Measurements from ENCODE around the gene GPR61. TPM values are rescaled to one million over a fixed set of nuclear protein-coding genes. Genes with fewer than 3 reads are reported as not detected.
A peak's percentile ranks its signal among the peaks of the same experiment; 100 is the strongest.

The GPR61 gene
- polyA plus RNA-seq, 12 donors, result 1.6 to 3.6 (median 2.2) TPM; not detected in 2

DNA sequence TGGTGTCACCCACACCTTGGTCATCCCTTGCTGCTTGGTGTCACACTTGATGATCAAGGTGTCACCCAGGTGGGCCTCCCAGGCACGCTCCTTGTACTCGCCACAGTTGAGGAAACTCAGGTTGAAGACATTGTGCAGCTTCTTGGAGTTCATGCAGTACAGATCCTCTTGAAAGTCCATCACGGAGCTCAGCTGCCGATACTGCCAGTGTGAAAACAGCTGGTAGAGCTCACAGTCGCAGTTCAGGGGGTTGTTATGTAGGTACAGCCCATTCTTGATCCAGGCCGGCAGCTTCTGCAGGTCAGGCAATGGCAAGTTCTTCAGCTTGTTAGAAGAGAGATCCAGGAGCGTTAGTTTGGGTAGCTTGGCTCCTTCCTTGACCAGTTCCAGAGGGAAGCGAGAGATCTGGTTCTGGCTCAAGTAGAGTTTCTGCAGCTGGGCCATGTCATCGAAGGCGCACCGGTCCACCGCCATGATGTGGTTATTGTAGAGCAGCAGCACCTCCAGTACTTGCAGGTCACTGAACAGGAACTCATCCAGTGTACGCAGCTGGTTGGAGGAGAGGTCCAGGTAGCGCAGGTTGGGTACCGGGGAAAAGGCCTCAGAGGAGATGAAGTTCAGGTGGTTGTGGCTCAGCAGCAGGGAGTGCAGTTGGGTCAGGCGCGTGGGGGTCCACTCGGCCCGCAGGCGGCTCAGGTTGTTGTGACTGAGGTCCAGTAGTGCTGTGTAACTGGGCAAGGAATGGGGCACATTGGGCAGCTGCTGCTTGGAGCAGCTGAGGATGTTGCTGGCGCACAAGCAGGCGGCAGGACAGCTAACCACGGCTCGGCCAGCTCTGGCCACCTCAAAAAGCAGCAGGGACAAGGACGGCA is 31.4 kb upstream of the GPR61 start:
- DNase-seq, result no peak

DNA sequence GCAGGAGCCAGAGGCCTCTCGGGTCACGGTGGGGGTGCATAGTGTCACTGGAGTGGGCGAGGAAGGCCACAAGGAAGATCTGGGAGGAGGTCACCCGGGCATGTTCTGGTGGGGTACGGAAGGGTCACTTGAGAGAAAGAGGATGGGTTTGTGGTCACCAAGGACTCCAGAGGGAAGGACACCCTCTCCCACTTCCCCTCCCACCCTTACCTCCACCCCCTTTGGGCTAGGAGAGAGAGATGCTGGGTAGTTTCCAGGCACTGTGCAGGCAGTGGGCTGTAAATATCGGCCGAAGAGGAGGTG is 30.8 kb upstream of the GPR61 start:
- DNase-seq, result no peak

DNA sequence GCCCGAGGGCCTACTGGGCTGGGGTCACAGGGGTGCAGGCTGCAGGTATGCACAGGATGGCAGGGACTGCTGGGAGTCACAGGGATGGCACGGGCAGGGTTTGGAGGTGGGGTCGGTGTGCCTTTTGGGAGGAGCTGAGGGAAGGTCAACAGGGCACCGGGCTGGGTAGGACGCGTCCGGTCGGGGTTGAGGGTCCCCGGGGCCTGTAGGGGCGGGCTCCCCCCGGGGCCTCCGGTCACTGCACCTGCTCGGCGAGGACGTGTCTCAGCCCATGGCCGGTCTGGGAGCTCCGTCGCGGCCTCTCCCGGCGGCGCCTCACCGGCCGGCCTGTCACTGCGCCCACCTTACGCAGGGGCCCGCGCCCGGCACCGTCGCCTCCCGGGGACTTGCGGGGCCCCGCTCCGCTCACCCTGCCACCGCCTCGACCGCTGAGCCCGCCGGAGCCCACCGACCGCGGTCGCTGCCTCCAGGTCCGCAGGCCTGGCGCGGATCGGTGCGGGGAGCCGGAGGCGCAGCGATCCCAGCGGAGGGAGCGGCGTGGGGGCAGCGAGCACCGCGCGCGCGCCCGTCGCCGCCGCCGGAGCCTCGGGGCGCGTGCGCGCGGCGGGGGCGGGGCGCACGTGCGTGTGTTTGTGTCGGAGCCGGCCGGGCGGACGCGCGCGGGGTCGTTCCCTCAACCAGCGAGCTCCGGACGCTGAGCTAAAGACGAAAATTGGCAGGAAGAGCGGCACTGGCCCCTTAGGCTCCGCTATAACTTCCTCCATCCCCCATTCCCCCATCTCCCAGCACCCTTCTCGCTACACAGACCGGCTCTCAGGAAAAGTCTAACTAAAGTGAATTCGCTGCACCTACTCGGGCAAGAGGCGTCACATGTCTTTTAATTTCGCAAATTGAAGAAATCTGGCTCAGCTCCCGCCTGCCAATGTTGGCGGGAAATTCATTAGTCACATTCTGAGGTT is 30.2 kb upstream of the GPR61 start, which contains the start of gene AMIGO1:
Gene AMIGO1 (minus strand): TSS at position 552 of the 959 bp plus-strand sequence. CDS start 815 bp downstream, outside the sequence.
- peak; percentile 73 for DNase-seq

DNA sequence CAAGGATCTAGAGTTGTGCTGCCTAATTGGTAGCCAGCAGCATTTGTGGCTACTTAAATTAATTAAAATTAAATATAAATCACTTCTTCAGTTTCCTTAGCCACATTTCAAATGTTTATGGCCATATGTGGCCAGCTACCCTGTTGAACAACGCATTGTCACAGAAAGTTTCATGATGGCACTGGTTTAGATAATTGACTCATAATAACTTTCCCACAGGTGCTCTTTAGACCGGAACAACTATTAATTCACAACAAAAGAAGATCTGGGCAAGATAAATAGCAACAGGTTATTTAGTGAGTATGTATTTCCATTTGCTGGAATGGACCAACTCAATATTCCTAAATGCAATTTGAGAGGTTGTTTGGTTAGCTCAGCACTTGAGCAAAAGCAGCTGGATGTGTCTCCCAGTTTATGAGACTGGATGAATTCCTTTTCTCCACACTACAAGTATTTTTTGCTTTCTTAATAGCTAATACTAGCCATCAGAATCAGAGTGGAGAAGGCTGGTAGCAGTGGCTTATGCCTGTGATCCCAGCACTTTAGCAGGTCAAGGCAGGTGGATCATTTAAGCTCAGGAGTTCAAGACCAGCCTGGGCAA is 26.5 kb upstream of the GPR61 start:
- no peak for DNase-seq

DNA sequence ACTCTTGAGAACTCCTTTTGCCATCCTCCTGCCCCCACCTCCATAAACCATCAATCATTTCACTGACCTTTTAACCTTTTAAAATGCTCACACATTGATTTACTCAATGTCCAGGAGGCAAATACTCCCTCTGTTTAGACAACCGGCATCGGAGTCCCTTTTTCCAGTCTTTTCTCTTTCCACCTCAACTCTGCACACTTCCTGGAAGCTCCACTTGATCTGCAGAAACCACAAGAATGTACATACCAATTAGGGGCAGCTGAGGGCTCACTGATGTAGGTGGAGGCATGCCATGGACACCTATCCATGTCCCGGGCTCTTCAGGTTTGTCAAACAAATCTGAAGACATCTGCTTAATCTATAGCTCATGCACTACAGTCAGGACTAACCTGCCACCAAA is 24.8 kb upstream of the GPR61 start:
- DNase-seq, result no peak

DNA sequence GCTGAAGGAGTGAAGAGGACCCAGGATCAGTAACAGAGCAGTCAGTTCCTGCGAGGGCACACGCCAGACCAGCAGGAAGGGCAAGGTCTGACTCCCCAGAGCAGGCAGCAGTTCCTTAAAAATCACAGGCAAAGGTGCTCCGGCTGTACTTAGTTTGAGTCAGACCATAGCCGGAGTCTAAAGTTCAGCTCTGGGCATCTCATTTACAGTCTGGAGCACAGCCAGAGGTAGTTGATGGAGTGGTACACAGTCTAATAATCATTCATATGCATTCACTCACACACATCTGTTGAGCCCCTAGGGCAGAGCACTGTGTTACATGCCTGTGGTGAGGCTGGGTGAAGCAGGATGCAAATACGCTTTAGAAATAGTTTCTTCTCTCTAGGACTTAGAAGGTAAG is 22.8 kb upstream of the GPR61 start:
- DNase-seq, result no peak

DNA sequence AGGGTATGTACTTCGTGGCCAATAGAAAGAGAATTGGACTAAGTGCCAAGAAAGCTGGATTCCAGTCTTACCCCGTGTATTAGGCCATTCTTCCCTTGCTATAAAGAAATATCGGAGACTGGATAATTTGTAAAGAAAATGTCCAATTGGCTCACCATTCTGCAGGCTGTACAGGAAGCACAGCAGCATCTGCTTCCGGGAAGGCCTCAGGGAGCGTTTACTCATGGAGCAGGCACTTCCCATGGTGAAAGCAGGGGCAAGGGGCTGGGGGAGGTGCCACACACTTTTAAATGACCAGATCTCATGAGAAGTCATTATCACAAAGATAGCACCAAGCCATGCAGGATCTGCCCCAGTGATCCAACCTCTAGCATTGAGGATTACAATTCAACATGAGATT is 22.3 kb upstream of the GPR61 start:
- DNase-seq, result no peak

DNA sequence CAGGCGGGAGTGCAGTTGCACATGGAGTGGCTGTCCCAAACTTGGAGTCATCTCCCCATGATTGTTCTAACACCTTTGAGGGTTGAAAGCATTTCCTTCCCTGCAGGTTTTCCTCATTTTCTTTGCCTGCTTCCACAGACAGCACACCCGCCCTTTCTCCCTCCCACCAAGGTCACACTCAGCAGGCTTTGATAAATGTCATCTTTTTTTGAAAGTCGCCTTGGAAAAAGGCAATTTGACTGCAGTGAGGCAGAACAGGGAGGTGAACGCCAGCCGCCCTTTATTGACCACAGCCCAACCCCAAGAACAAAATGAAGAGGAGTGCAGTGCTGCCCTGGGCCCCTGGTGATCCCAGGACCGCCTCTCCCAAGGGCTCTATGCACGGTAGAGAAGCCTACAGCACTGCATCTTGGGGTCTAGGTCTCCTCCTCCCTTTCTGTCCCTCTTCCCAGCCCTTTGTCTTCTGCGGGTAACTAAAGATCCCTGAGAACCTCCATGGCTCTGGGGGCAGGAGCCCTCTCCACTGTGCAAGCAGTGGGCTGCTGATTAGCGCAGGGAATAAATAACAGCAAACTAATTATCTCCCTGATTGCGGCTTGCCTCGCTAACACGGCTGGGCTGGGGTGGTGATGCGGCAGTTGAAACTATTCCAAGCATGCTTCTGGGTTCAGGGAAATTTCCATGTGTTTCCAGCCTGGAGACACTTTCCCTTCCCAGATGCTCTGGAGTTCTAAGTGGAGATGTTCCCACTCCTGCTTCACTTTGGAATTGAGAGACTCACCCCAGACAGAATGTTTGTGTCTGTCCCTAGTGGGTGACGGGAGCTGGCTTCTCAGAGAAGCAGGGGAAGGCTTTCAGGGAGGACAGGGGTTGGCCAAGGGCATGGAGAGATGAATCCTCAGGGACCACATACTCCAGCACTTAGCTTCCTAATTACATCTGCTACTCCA is 18.4 kb upstream of the GPR61 start:
- no peak for DNase-seq

DNA sequence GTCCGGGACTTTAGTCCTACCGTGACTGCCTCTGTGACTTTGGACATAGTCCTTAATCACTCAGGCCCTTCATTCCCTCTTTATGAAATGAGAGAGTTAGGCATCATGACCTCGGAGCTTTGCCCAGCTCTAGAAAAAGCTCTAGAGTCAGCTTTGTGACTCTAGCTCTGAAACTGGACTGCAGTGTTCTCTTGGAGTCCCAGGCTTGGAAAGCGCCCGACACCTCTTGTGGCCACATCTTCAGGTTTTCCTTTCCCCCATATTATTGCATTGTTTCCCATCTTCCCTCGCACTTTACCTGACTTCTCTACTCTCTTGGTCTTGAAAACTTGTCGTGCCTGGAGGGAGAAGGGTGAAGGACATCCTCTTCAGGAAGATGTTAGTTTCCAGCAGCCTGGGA is 17.6 kb upstream of the GPR61 start:
- DNase-seq, result no peak

DNA sequence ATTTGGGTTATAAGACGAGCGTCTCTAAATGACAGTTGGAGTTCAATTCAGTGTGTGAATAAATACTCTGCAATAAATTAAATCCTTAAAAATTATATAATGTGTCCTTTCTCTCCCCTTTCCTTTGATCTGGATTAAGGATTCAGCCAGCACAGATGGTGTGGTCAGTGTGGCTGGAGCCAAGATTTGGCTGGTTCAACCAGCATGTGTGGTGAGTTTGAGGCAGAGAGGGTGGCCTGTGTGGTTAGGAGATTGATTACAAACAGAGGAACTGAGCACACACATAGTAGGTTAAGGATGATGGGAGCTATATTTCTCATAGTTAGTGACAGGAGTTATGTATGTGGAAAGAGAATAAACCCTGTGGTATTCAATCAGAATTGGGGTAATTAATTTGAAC is 16.0 kb upstream of the GPR61 start:
- DNase-seq, result no peak

DNA sequence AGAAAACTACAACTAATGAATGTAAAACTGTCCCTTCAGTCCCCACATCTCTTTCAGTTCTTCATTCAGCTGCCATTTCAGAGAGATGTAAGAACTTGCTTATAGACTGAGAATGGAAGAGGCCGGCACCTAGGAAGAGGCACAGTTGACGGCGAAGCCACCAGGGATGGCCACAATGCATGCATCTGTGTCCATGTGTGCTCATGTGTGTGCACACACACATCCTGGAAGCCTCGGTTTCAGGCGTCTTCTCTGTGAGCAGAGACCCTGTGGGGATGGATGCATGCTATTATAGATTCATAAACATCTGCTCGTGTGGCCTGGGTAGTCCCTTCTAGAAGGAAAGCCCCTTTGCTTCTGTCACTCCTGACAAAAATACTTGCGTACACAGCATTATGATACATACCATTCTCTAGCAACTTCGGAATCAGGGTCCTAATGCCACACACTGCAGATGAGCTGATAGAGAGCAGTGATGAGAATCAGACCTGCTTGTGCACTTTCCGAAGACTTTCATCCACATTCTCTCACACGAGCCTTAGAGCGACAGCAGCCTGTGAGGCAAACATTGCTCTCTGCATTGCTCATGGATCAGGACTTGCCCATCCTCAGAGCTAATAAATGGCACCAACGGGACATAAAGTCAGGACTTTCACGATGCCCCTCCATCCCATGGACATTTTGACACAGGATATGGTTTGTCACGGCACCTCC is 12.4 kb upstream of the GPR61 start:
- no peak for DNase-seq

DNA sequence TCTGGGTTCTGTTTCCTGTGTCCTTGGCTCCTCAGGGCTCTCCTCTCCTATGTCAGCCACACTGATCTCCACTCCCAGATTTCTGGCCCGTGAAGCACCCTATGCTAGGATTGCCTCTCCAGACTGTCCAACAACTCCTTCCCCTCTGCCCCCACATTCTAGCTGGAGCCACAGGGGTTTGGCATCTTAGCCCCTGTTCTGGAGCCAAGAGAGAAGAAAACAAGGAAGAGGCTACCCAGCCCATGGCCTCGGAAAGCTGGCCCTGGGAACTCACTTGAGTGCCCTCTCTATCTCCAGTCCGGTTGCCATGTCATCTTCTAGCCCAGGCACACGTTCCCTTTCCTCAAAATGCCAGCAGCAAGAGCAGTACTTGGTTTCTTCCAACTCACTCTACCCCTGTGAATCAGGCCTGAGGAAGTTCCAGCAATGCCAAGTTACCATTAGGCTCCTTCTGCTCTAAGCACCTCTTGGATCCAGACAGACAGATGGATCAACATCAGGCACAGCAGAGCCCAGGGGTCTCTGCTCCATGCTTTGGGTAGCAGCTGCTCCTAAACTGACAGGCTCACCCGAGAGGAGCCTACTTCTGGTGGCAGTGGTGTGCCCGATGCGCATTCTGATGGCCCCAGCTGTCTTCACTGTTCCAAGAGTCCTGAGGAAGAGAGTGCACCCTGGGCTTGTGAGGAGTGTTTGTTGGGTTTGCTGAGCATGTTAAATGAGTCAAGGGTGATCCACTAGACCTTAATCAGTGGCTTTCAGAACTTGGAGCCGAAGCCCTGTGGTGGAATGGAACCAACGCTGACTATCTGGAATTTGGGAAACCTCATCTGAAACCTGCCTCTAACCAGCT is 11.6 kb upstream of the GPR61 start:
- no peak for DNase-seq

DNA sequence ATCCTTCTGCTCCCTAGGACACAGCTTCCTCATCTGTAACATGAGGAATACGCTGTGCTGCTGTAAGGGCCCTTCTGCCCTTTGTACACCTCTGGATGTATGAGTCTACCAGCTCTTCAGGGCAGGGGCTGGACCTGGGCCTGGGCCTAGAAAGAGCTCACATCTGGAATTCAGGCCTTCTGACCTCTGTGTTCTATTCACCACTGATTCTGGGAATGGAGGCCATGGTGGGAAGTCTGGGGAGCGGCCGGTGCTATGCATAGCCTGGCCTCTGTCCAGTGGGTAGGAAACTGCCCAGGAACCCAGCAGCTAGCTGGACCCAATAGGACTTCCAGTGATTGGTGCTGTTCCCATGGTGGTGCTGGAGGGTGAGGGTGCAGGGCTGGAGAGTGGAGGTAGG is 11.0 kb upstream of the GPR61 start:
- DNase-seq, result no peak

DNA sequence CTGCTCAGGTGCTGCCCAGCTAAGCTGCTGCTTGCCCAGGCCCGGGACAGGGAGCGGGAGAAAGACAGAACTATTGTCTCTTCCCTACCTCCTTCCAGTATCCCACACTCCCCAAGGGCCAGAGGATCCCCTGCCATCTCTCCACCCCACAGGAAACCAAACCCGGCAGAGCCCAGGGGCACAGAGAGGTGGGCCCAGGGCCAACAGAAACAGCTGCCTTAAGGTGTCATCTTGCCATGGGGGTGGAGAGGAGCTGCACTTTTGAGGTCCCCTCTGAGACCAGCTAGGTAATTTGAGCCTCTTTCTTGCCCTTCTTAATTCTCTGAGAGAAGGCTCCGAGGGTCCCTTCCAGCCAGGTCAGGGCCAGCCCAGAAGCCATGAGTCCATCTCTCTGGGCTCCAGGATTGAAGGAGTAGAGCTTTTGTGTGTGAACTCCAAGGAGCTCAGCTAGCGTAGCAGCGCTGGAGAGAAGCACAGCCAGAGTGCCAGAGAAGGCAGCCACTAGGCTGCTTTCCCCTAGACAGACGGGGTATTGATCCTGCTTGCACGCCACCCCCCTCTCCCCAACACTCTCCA is 9.7 kb upstream of the GPR61 start:
- DNase-seq, result no peak

DNA sequence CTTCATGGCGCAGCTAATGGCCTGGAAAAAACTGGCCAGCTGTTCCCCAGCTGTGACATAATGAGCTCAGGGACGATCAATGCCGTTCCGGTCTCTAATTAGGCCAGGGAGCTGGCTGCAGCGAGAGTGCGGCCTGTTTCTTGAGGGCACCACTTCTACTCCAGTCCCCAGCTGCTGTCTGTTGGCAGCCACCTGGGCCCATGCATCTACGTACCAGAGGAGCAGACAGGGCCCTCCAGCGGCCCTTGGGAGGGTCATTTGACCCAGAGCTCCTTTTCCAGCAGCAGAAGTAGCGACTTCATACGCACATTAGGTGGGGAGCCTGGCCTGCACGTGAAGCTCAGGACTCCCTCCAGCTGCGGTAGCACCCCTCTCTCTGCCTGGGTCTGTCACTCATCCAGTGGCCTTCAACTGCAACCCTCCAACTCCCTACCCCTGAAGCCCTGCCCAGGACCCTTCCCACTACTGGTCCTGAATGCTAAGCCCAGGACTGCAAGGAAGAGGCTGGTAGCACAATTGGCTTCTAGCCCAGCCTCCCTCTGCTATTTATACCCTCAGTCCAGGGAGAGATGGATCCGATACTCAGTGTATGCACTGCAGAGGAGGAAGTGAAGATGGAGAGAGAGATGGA is 9.1 kb upstream of the GPR61 start:
- no peak for DNase-seq

DNA sequence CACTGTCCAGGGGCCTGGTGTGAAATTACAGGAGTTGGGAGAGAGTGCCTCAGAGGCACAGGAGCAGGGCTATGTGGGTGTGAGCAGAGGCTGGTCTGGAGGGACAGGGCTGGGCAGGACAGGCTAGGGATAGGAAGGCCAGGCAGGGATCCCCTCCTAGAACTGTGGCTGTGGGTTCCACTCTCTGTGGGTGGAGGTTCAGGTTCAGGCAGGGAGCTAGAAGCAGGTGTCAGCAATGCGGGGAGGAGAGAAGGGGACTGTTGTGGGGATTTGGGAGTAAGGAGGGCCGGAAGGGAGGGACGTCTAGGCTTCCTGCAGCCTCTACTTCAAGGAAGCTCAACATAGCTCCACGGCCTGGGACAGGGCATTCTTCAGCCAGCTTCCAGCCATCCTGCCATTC is 8.3 kb upstream of the GPR61 start:
- no peak for DNase-seq

DNA sequence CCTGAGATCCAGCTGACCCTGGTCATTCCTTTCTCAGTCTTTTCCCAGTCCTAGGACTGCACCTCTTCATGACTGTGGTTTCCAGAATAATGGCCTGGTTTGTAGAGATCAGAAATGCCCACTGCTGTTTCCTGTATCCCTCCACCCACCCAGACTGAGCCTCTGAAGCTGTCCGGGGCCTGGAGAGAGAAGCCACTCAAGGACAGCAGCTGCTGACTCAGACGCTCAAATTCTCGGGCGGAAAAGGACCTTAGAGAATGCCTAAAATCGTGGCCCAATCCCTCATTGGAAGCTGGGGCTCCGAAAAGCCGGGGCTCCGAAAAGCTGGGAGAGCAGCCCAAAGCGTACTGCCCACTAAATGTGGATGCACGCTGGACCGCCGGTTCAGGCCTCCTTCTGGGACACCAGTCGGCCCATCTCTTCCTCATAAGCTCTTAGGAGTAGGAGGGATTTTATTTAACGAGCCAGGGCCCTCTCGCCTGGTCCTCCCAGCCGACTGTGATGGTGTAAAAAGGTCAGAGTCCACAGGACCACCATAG is 7.8 kb upstream of the GPR61 start:
- DNase-seq, result no peak

DNA sequence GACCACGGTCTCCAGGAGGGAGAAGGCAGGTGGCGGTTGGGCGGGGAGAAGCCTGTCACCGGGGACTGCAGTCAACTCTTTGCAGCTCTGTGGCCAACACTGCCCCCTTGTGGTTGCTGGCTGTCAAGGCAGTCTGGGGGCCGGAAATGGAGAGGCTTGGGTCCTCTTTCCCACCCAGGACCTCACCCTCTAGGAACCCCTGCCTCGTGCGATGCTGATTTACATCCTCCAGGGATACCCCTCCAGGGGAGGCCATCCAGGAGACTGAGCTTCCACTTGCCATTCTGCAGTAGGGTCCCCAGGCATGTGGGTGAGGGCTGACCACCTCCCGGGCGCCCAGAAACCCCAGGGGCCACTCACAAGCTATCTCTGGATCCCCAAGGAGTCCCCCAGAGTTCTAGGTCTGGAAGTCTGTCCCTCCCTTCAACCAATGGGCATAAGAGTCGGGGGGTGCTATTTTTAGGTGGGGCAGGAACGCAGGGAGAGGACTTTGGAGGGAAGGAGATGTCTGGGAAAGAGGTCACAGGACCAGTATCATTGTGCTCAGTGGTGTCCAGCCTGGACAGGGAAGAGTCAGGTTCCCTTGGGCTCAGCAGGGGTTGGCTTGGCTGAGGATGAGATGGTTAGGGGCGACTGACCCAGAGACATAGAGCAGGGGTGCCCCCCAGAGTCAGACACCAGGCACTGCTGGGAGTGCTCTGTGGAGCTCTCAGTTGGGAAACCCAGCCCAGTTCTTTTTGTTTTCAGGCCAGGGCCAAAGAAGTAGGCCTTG is 7.1 kb upstream of the GPR61 start:
- peak; percentile 87 for DNase-seq

Data from muscle of arm (tissue), 12 donors.